Globus pallidus (tissue), 1 donor: ENCODE data around the gene SAA1.

Experiments
- DNase-seq: peaks from one replicate; pipeline ENCODE4 v3.0.0-alpha.2; 2015; ENCODE audit warnings: low spot score

The SAA1 gene

DNA sequence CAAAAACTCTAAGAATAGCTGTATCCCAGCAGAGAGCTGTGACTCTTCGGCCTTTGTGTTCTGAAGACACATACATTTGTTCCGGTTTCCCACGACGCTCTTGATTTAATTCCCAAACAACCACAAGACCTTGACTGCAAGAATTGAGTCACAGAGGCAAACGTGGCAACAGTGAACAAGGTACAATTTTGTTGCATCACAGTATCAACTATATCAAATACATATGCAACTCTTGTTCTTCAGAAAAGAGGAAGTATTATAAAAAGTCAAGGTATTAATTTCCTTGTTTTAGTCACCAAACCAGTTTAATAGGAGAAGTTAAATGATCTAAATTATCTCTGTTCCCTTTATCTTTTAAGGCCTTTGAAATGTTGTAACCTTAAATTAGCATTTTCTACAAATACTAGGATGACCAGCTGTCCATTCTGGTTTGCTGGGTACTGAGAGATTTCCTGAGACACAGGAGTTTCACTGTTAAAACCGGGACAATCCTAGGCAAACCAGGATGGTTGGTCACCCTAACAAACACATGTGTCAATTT is 44.8 kb downstream of the SAA1 start:
- DNase-seq: no peak

GRCh38 chr11:18312012-18312411 is 45.9 kb downstream of the SAA1 start:
- peak; percentile 31 for DNase-seq

DNA sequence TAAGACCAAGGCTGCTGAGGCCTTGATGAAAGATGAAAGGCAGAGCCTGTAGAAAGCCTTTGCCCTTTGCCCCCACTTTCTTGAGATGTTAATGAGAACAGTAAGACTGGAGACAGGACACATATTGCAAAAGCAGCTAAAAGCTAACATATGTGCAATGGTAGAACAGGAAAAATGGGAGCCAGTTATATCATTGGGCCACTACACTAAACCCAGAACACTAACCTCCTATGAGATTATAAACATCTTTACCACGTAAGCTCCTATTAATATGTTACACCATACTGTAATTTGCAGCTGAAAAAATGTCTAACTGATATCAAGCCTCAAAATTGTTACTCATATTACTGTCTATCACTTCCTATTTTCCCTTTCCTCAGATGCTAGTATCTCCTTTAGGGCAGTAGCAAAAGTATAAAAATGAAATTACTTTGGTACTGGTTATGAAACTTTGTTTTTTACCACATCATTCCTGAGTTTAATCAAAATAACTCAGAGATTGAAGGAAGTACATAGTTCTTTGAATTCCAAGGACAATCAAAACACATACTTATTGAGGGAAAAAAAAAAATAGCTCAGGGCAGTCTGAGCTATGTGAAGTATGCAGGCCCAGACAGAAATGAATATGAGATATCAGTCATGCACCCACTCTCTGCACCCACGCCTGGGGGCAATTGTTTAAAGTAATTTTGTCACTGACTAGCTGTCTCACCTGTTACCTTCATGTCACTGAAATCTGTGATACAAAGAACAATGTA is 46.8 kb downstream of the SAA1 start:
- no peak for DNase-seq

DNA sequence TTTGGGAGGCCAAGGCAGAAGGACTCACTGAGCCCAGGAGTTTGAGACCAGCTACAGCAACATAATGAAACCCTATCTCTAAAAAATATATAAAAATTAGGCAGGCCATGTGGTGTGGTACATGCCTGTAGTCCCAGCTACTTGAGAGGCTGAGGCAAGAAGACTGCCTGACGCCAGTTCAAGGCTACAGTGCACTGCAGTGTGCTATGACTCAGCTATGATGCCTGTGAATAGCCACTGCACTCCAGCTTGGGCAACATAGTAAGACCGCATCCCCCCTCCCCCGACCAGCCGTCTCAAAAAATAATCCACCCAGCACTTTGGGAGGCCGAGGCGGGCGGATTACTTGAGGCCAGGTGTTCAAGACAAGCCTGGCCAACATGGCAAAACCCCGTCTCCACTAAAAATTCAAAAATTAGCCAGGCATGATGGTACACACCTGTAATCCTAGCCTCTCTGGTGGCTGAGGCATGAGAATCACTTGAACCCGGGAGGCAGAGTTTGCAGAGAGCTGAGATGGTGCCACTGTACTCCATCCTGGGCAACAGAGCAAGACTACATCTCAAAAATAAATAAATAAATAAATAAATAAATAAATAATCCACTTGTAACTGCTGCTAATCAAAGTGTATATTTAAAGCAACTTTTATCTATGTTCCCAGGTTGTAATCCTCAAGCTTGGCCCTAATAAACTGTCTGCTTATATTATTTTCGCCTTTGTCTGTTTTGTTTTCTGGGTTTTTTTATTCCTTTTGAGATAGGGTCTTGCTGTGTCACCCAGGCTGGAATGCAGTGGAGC is 48.1 kb downstream of the SAA1 start:
- DNase-seq: no peak

DNA sequence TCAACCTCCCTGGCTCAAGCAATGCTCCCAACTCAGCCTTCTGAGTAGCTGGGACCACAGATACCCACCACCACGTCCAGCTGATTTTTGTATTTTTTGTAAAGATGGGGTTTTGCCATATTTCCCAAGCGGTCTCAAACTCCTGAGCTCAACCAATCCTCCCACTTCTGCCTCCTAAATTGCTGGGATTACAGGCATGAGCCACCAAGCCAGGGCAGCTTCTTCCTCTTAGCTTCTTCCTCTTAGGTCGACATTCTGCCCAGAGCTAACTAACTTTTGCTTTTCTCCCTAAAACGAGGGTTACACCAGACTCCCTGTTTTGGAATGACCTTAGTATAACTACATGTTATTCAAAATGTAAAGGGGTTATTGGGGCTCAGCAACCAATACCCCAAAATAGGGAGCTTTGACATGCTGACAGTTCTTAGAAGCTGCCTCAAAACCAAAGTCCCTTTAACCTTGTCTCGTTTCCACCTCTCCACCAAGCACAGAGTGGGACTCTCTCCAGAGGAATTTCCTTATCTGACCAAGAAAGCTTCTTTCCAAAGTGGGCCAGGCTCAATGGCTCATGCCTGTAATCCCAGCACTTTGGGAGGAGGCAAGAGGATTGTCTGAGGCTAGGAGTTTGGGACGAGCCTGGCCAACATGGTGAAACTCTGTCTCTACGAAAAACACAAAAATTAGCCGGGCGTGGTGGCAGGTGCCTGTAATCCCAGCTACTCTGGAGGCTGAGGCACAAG is 48.9 kb downstream of the SAA1 start:
- DNase-seq: no peak

- no peak for DNase-seq
Measured at GRCh38 chr11:18315893-18316292, 49.8 kb downstream of the SAA1 start.

DNA sequence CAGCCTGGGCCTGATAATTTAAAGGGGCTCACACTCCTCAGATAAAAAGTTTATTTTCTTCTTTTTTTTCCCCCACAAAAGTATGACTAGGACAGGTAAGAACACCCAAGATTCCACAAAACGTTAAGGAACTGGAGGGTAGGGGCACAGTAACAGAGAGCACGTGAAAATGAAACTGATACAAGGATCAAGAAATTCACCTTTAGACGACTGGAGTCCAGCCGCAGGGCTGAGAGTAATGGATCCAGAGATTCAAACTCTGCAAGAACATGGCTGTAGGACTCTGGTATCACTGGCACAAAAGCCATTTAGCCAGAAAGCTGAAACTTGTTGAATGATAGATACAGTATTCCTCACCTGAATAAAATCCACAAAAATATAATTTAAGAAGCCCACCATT is 51.5 kb downstream of the SAA1 start:
- DNase-seq: no peak
